Mesothelial cell of epicardium (in vitro differentiated cells): ENCODE data around the gene GEMIN5. TPM values are rescaled to one million over a fixed set of nuclear protein-coding genes. Genes with fewer than 3 reads are reported as not detected.

Experiments
- DNase-seq, 2 experiments: peaks; one replicate each; pipeline ENCODE4 v3.0.0; 2021; ENCODE audit warnings: low spot score in 2 of 2; ENCODE audit not compliant: unreplicated experiment in 2 of 2
- H3K27ac Mint-ChIP-seq: 2 replicates; pipeline ENCODE4 v1.8.0; 2021; ENCODE audit warnings: mixed read lengths
- H3K27me3 Mint-ChIP-seq: 2 replicates; pipeline ENCODE4 v1.8.0; 2021; ENCODE audit warnings: low read depth, mixed read lengths
- H3K36me3 Mint-ChIP-seq: 2 replicates; pipeline ENCODE4 v1.8.0; 2021; ENCODE audit warnings: mixed read lengths
- H3K4me1 Mint-ChIP-seq: 2 replicates; pipeline ENCODE4 v1.8.0; 2021; ENCODE audit warnings: mixed read lengths
- H3K4me3 Mint-ChIP-seq: 2 replicates; pipeline ENCODE4 v1.8.0; 2021; ENCODE audit warnings: mild to moderate bottlenecking, moderate library complexity, mixed read lengths
- H3K9me3 Mint-ChIP-seq: 2 replicates; pipeline ENCODE4 v1.8.0; 2021; ENCODE audit warnings: mixed read lengths
- total RNA-seq: library from RNA; stranded (reverse); gene quantifications from 3 replicates; pipeline ENCODE4 v1.2.1, GENCODE V29; 2021
- TF ChIP-seq, protein P1 (sequence below): fragments of 200-600 bp; sonication (generic); IDR thresholded peaks from one replicate; pipeline ENCODE4 v1.5.0; 2021; ENCODE audit warnings: antibody characterized with exemption; ENCODE audit not compliant: unreplicated experiment

Gene GEMIN5
- total RNA-seq, 1 donor from 2014 or later, result 21.9 TPM

DNA sequence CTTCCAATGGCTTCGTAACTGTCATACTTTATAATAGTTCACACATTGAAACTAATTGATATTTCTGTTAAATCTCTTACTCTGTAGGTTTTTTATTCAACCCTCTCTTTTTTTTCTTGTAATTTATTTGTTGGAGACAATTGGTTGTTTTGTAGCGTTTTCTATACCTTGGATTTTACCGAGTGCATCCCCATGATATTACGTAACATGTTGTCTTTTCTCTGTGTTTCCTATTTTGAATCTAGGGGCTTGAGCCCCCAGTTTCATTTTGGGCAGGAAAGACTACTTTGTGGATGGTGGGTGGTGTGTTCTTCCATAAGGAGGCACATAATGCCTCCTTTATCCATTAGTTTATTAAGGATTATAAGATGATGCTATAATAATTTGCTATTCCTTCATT, 10.3 kb upstream of the GEMIN5 start:
- Mint-ChIP-seq H3K36me3 (peaks cover 6% of the 10 kb centered on the region), H3K27ac (no peak overlapping the region), H3K9me3 (no peaks in the 10 kb centered on the region), H3K4me1 (no peaks in the 10 kb centered on the region), H3K27me3 (no peaks in the 10 kb centered on the region), H3K4me3 (no peak overlapping the region)
- TF ChIP-seq, protein P1, sequence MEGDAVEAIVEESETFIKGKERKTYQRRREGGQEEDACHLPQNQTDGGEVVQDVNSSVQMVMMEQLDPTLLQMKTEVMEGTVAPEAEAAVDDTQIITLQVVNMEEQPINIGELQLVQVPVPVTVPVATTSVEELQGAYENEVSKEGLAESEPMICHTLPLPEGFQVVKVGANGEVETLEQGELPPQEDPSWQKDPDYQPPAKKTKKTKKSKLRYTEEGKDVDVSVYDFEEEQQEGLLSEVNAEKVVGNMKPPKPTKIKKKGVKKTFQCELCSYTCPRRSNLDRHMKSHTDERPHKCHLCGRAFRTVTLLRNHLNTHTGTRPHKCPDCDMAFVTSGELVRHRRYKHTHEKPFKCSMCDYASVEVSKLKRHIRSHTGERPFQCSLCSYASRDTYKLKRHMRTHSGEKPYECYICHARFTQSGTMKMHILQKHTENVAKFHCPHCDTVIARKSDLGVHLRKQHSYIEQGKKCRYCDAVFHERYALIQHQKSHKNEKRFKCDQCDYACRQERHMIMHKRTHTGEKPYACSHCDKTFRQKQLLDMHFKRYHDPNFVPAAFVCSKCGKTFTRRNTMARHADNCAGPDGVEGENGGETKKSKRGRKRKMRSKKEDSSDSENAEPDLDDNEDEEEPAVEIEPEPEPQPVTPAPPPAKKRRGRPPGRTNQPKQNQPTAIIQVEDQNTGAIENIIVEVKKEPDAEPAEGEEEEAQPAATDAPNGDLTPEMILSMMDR, result no peak
- DNase-seq, result no peak

DNA sequence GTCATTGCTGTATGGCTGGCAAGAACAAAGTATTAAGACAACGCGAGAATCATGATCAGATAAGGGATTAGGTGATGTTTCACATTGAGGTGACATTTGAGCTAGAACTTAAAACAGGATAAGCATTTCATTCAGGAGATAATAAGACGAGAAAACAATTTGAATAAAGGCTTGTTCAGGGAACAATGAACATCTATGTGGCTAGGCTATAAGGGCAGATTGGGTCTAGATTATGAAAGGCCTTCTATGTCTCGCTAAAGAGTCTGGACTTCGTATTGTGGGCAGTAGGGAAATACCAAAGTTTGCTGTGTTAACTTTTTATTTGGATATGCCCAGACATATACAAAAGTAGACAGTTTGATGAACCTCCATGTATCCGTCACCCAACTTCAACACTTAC, 9.8 kb upstream of the GEMIN5 start:
- H3K4me3 Mint-ChIP-seq, result no peak overlapping the region
- H3K27ac Mint-ChIP-seq, result no peak overlapping the region
- H3K4me1 Mint-ChIP-seq, result peaks cover 3% of the 10 kb centered on the region
- peaks cover 5% of the 10 kb centered on the region for H3K36me3 Mint-ChIP-seq
- TF ChIP-seq, protein P1, result no peak
- no peaks in the 10 kb centered on the region for H3K9me3 Mint-ChIP-seq
- no peaks in the 10 kb centered on the region for H3K27me3 Mint-ChIP-seq
- DNase-seq, result no peak

DNA sequence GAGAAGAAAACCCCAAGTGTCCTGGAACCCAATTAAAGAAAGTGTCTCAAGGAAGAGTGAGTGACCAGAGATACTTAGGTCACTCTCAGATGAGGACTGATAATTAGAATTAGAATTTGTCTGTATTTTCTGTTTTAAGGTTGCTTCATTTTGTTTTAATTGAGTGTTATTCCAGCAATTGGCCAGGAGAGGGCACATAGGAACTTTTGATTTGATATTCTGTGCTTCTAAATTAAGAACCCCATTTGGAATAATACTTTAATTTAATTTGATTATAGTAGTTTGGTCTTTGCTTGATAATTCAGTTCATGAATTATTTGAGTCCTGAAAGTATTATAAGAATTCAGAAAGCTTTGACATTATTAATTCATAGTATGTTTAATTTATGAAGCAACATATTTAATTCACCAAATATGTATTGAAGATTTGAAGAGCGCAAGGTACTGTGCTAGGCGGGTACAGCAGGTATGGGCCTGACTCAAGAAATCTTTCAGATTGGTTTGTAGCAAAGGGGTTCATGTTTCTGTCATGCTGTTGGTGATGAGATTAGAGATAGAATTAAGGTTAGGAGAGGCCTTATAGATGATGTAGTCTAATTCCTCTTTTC, 7.8 kb upstream of the GEMIN5 start:
- no peaks in the 10 kb centered on the region for H3K36me3 Mint-ChIP-seq
- H3K27me3 Mint-ChIP-seq, result no peaks in the 10 kb centered on the region
- H3K27ac Mint-ChIP-seq, result no peak overlapping the region
- H3K9me3 Mint-ChIP-seq, result no peaks in the 10 kb centered on the region
- DNase-seq, result no peak
- no peak overlapping the region for H3K4me3 Mint-ChIP-seq
- H3K4me1 Mint-ChIP-seq, result peaks cover 14% of the 10 kb centered on the region
- TF ChIP-seq, protein P1, result peak; percentile 66

DNA sequence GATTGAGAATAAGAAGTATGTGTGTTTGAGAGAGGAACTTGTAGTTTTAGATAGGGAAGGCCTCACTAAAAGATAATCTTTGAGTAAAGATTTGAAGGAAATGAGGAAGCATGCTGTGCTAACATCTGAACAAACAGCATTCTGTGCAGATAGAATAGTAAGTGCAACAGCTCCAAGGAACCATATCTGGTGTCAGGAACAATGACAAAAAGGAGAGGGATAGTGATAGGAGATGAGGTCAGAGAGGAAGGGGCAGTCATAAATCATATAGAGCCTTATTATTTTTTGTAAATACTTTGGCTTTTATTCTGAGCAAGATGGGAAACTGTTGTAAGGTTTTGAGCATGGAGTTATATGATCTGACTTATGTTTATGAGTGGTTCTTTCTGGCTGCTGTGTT, 6.7 kb upstream of the GEMIN5 start:
- H3K27me3 Mint-ChIP-seq, result no peaks in the 10 kb centered on the region
- DNase-seq, result no peak
- H3K4me1 Mint-ChIP-seq, result peaks cover 19% of the 10 kb centered on the region
- no peaks in the 10 kb centered on the region for H3K36me3 Mint-ChIP-seq
- no peak overlapping the region for H3K27ac Mint-ChIP-seq
- H3K4me3 Mint-ChIP-seq, result no peak overlapping the region
- TF ChIP-seq, protein P1, result no peak
- H3K9me3 Mint-ChIP-seq, result no peaks in the 10 kb centered on the region

DNA sequence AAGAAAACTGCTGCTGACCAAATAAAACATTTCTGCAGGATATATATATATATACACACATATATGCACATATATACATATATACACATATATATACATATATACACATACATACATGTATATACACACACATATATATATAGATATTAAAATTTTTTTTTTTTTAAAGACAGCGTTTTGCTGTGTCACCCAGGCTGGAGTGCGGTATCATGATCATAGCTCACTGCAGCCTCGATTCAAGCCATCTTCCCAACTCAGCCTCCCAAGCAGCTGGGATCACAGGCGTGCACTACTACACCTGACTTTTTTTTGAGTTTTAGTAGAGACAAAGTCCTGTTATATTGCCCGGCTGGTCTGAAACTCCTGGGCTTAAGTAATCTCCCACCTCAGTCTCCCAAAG, 5.5 kb upstream of the GEMIN5 start:
- Mint-ChIP-seq H3K9me3 (no peaks in the 10 kb centered on the region), H3K27me3 (no peaks in the 10 kb centered on the region), H3K4me3 (no peak overlapping the region), H3K4me1 (peaks cover 23% of the 10 kb centered on the region), H3K27ac (no peak overlapping the region), H3K36me3 (no peaks in the 10 kb centered on the region)
- TF ChIP-seq, protein P1, result no peak
- no peak for DNase-seq
